ENCODE results near the gene ECM1. TPM values are rescaled to one million over a fixed set of nuclear protein-coding genes. Genes with fewer than 3 reads are reported as not detected.

The ECM1 gene
- total RNA-seq, 1 experiment from 2014 or later: 0.95 TPM

- BruUV-seq (replicated peaks): no TSS peak
- Histone ChIP-seq H3K36me3 (ENCODE audit: control insufficient read depth, insufficient read depth, low read length) (no peaks in the 10 kb centered on the region), H3K4me3 (ENCODE audit: low read depth, low read length) (peak overlapping the region; percentile 78), H3K9me3 (no peaks in the 10 kb centered on the region), H3K4me1 (no peaks in the 10 kb centered on the region), H3K27me3 (replicated peaks; ENCODE audit: control insufficient read depth, insufficient read depth, low read length) (no peaks in the 10 kb centered on the region)
- Mint-ChIP-seq H3K4me1 (ENCODE audit: low read depth, unreplicated experiment) (peaks cover 8% of the 10 kb centered on the region), H3K36me3 (ENCODE audit: insufficient read depth, unreplicated experiment) (peaks cover 31% of the 10 kb centered on the region), H3K27me3 (ENCODE audit: insufficient read depth, unreplicated experiment) (no peaks in the 10 kb centered on the region), H3K9me3 (ENCODE audit: unreplicated experiment) (no peaks in the 10 kb centered on the region), H3K4me3 (ENCODE audit: unreplicated experiment) (peak overlapping the region; percentile 80), H3K27ac (ENCODE audit: unreplicated experiment) (peak overlapping the region; percentile 85)
- no peak for DNase-seq
- intact Hi-C loops (cut with micrococcal nuclease; ENCODE audit: unreplicated experiment): loop anchor here (1.0 to 5.0 kb wide), 3 partner anchors 29 to 60 kb away; partner anchors contain the start of gene ADAMTSL4
- ChIA-PET POLR2A (interaction anchor here (0.6 to 1.0 kb wide), 2 partner anchors 45 to 96 kb away, joined by 3 to 8 read pairs; no protein-coding TSS in a partner anchor), CTCF (no interaction called here)
- no peak for TF ChIP-seq CTCF (IDR thresholded peaks at IDR 0.05; ENCODE audit: insufficient read depth in 1 of 2, low read depth in 1 of 2, low read length in 1 of 2, severe bottlenecking in 1 of 2, unreplicated experiment in 1 of 2)
Observed at GRCh38 chr1:150487763-150488115, 20.2 kb upstream of the ECM1 start.

- H3K36me3 Mint-ChIP-seq (ENCODE audit: insufficient read depth, unreplicated experiment): peaks cover 39% of the 10 kb centered on the region
- H3K4me3 Mint-ChIP-seq (ENCODE audit: unreplicated experiment): no peak overlapping the region
- no TSS peak for BruUV-seq (replicated peaks)
- H3K4me1 ChIP-seq: no peaks in the 10 kb centered on the region
- POLR2A ChIA-PET: no interaction called here
- TF ChIP-seq CTCF (IDR thresholded peaks at IDR 0.05; ENCODE audit: insufficient read depth in 1 of 2, low read depth in 1 of 2, low read length in 1 of 2, severe bottlenecking in 1 of 2, unreplicated experiment in 1 of 2): no peak
- intact Hi-C loops (cut with micrococcal nuclease; ENCODE audit: unreplicated experiment): no loop called here
- CTCF ChIA-PET: interaction anchor here (0.6 to 0.7 kb wide), 2 partner anchors 45 to 219 kb away, joined by 3 to 6 read pairs; no protein-coding TSS in a partner anchor
- no peaks in the 10 kb centered on the region for H3K9me3 ChIP-seq
- no peak for DNase-seq
- no peaks in the 10 kb centered on the region for H3K27me3 Mint-ChIP-seq (ENCODE audit: insufficient read depth, unreplicated experiment)
- H3K4me1 Mint-ChIP-seq (ENCODE audit: low read depth, unreplicated experiment): no peaks in the 10 kb centered on the region
- H3K4me3 ChIP-seq (ENCODE audit: low read depth, low read length): no peak overlapping the region
- no peaks in the 10 kb centered on the region for H3K9me3 Mint-ChIP-seq (ENCODE audit: unreplicated experiment)
- H3K27me3 ChIP-seq (replicated peaks; ENCODE audit: control insufficient read depth, insufficient read depth, low read length): no peaks in the 10 kb centered on the region
- no peaks in the 10 kb centered on the region for H3K36me3 ChIP-seq (ENCODE audit: control insufficient read depth, insufficient read depth, low read length)
- H3K27ac Mint-ChIP-seq (ENCODE audit: unreplicated experiment): no peak overlapping the region
Observed at GRCh38 chr1:150493175-150493574, 14.7 kb upstream of the ECM1 start.

GRCh38 chr1:150498342-150498741, 9.6 kb upstream of the ECM1 start:
- ChIA-PET POLR2A (no interaction called here), CTCF (interaction anchor here (0.5 kb wide), 2 partner anchors 36 to 59 kb away, joined by 4 to 6 read pairs; no protein-coding TSS in a partner anchor)
- Mint-ChIP-seq H3K27ac (ENCODE audit: unreplicated experiment) (no peak overlapping the region), H3K9me3 (ENCODE audit: unreplicated experiment) (no peaks in the 10 kb centered on the region), H3K4me3 (ENCODE audit: unreplicated experiment) (no peak overlapping the region), H3K4me1 (ENCODE audit: low read depth, unreplicated experiment) (no peaks in the 10 kb centered on the region), H3K27me3 (ENCODE audit: insufficient read depth, unreplicated experiment) (no peaks in the 10 kb centered on the region), H3K36me3 (ENCODE audit: insufficient read depth, unreplicated experiment) (peaks cover 29% of the 10 kb centered on the region)
- Histone ChIP-seq H3K4me3 (ENCODE audit: low read depth, low read length) (no peak overlapping the region), H3K27me3 (replicated peaks; ENCODE audit: control insufficient read depth, insufficient read depth, low read length) (no peaks in the 10 kb centered on the region), H3K4me1 (no peaks in the 10 kb centered on the region), H3K9me3 (no peaks in the 10 kb centered on the region), H3K36me3 (ENCODE audit: control insufficient read depth, insufficient read depth, low read length) (no peaks in the 10 kb centered on the region; the same call in 1 of the 2 replicates)
- TF ChIP-seq CTCF (IDR thresholded peaks at IDR 0.05; ENCODE audit: insufficient read depth in 1 of 2, low read depth in 1 of 2, low read length in 1 of 2, severe bottlenecking in 1 of 2, unreplicated experiment in 1 of 2): no peak
- DNase-seq: no peak
- no TSS peak for BruUV-seq (replicated peaks)
- intact Hi-C loops (cut with micrococcal nuclease; ENCODE audit: unreplicated experiment): no loop called here

Measured in Caco-2 (cell line).